C4-2B (cell line): ENCODE data around the gene TRAPPC12.

Experiments
- H3K27ac ChIP-seq: fragments of 450-650 bp; 2 replicates; pipeline ENCODE4 v1.5.1; 2017
- CTCF ChIP-seq: fragments of 450-650 bp; conservative IDR thresholded peaks from 2 replicates; pipeline ENCODE4 v1.5.1; 2017; ENCODE audit warnings: mild to moderate bottlenecking
- ZFX ChIP-seq: fragments of 450-650 bp; IDR thresholded peaks from 2 replicates; pipeline ENCODE4 v1.6.1; 2017

Gene TRAPPC12

DNA sequence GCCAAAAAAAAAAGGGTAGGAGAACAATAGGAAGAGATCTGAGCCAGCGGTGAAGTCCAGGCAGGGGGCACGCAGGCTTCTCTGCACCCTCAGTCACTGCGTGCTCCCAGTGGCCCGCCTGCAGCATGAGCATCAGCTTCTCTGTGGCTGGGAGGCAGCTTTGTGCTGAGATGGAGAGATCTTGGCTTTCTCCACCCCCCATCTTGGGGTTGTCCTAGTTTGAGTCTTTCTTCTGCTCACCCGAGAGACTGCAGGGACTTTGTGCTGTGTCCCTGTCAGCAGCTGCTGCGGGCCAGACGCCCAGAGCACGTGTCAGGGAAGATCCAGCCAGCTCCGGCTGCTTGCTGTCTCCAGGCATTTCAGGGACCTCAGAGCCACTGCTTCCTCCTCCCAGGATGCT, 20.3 kb downstream of the TRAPPC12 start:
- TF ChIP-seq ZFX (no peak), CTCF (no peak)
- H3K27ac ChIP-seq: no peak overlapping the region

- no peak overlapping the region for H3K27ac ChIP-seq
- TF ChIP-seq ZFX (no peak), CTCF (no peak)
These were observed 24.3 kb downstream of the TRAPPC12 start for GRCh38 chr2:3403587-3404334.

DNA sequence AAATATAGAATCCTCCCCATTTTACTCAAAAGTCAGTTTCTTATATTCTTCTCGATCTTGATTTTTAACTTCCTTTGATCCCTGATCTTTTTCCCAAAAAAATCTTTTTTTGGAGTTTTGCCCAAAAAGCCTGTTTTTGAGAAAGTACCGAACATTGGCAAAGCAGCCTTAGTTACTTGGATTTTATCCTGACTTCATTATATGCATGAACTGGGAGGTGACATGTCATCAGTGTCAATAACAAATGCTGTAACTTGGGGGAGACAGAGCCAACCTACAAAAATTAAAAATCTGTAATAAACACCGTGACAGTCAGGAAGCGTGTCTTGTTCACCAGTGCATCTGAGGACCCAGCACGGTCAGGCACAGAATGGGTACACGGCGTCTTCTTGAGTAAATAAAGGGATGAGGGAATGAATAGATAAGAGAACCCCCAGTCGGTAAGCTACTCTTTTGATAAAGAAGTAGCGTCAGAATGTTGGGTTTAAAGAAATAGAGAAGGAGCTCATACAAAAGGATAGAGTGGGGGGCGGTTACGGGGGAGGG, 24.9 kb downstream of the TRAPPC12 start:
- TF ChIP-seq ZFX (no peak), CTCF (no peak)
- H3K27ac ChIP-seq: no peak overlapping the region

DNA sequence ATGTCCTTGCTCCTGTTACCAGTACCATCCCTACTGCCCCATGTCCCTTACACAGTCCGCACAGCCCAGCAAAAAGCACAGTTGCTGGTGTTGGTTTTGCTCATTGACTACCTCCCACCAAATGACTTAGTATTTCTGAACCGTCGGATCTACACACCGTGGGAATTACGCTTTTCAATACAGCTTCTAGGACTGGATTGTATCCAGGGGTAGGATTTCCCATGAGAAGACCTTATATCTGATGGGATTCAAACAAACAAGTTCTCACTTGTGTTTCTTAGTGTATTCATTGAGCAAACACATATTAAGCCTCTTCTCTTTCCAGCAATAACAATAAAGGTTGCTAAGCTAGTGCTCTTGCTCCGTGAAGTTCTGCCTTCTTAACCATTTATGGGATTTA, 25.8 kb downstream of the TRAPPC12 start:
- TF ChIP-seq CTCF (no peak), ZFX (no peak)
- H3K27ac ChIP-seq: no peak overlapping the region

DNA sequence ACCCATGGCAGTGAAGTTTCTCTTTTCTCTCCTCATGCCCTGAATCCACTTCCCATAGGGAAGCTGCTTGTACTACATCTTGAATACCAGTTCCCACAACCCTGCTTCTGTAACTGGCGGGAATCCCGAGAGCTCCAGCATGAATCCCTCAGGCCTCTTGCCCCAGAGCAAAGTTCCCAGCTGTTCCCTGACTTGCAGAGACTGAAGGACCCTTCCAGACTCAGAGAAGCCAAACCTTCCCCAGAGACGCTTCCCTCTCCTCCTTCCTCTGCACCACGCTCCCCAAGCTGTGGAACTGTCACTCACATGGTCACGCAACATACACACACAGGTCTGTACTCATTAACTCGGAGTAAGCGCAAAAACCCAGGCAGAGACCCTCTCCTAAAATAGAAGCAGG, 26.4 kb downstream of the TRAPPC12 start:
- no peak overlapping the region for H3K27ac ChIP-seq
- TF ChIP-seq ZFX: no peak
- TF ChIP-seq CTCF: no peak

GRCh38 chr2:3406501-3406900, 27.0 kb downstream of the TRAPPC12 start:
- no peak overlapping the region for H3K27ac ChIP-seq
- TF ChIP-seq CTCF (no peak), ZFX (no peak)

GRCh38 chr2:3408781-3409180, 29.3 kb downstream of the TRAPPC12 start:
- H3K27ac ChIP-seq: no peak overlapping the region
- no peak for TF ChIP-seq CTCF
- no peak for TF ChIP-seq ZFX
